Measurements from ENCODE around the gene SLC4A2. TPM values are rescaled to one million over a fixed set of nuclear protein-coding genes. Genes with fewer than 3 reads are reported as not detected.
A peak's percentile ranks its signal among the peaks of the same experiment; 100 is the strongest.

SLC4A2 gene
- total RNA-seq, 1 experiment from 2014 or later, result 249 TPM

DNA sequence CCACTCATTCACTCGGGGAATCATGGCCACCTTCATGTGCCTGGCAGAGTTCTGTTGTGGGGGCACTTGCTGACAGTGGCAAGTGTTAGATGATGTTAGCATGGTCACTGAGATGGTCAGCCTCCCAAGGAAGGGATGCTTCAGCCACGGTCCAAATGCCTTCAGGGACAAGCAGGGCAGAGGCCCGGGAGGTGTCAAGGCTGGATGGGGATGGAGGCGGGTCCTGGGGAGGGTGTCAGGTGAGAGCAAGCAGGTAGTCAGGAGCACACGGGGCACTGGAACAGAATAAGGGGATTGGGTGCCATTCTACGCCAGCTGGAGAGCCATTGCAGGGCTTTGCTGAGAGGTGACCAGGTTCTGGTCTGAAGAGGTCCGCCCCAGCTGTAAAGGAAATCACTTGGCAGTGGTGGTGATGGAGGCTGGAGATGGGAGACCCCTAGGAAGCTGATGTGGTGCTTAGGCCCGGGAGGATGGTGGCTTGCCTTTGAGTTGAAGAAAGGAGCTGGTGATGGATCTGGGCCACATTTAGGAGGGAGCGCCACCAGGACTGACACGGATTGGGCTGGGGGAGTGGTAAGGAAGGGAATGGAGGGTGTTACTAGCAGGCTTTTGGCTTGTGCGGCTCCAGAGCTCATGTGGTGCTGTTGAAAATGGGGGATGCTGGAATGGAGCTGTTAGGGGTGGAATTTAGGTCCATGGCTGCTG is 51.0 kb downstream of the SLC4A2 start:
- CTCF ChIA-PET, result interaction anchor here (0.8 to 1.9 kb wide), 4 partner anchors 25 to 148 kb away, joined by 3 to 11 read pairs (median 4); partner anchors contain the start of genes ABCB8 and ABCF2
- POLR2A ChIA-PET, result no interaction called here
- no TSS peak for BruUV-seq (replicated peaks)
- Histone ChIP-seq H3K27me3 (replicated peaks; ENCODE audit: control insufficient read depth, insufficient read depth, low read length) (no peaks in the 10 kb centered on the region), H3K4me1 (peaks cover 37% of the 10 kb centered on the region), H3K4me3 (ENCODE audit: low read depth, low read length) (no peak overlapping the region), H3K36me3 (ENCODE audit: control insufficient read depth, insufficient read depth, low read length) (no peaks in the 10 kb centered on the region), H3K9me3 (no peaks in the 10 kb centered on the region)
- TF ChIP-seq, protein P1, sequence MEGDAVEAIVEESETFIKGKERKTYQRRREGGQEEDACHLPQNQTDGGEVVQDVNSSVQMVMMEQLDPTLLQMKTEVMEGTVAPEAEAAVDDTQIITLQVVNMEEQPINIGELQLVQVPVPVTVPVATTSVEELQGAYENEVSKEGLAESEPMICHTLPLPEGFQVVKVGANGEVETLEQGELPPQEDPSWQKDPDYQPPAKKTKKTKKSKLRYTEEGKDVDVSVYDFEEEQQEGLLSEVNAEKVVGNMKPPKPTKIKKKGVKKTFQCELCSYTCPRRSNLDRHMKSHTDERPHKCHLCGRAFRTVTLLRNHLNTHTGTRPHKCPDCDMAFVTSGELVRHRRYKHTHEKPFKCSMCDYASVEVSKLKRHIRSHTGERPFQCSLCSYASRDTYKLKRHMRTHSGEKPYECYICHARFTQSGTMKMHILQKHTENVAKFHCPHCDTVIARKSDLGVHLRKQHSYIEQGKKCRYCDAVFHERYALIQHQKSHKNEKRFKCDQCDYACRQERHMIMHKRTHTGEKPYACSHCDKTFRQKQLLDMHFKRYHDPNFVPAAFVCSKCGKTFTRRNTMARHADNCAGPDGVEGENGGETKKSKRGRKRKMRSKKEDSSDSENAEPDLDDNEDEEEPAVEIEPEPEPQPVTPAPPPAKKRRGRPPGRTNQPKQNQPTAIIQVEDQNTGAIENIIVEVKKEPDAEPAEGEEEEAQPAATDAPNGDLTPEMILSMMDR (IDR thresholded peaks at IDR 0.05; ENCODE audit: insufficient read depth in 1 of 2, low read depth in 1 of 2, low read length in 1 of 2, severe bottlenecking in 1 of 2, unreplicated experiment in 1 of 2), result no peak
- intact Hi-C loops (cut with micrococcal nuclease; ENCODE audit: unreplicated experiment), result loop anchor here (2.0 to 5.0 kb wide), 4 partner anchors 52 to 212 kb away; partner anchors contain the start of gene SLC4A2
- DNase-seq, result no peak
- Mint-ChIP-seq H3K27ac (ENCODE audit: unreplicated experiment) (no peak overlapping the region), H3K27me3 (ENCODE audit: insufficient read depth, unreplicated experiment) (no peaks in the 10 kb centered on the region), H3K36me3 (ENCODE audit: insufficient read depth, unreplicated experiment) (peaks cover 12% of the 10 kb centered on the region), H3K4me3 (ENCODE audit: unreplicated experiment) (no peak overlapping the region), H3K9me3 (ENCODE audit: unreplicated experiment) (no peaks in the 10 kb centered on the region), H3K4me1 (ENCODE audit: low read depth, unreplicated experiment) (peaks cover 37% of the 10 kb centered on the region)

DNA sequence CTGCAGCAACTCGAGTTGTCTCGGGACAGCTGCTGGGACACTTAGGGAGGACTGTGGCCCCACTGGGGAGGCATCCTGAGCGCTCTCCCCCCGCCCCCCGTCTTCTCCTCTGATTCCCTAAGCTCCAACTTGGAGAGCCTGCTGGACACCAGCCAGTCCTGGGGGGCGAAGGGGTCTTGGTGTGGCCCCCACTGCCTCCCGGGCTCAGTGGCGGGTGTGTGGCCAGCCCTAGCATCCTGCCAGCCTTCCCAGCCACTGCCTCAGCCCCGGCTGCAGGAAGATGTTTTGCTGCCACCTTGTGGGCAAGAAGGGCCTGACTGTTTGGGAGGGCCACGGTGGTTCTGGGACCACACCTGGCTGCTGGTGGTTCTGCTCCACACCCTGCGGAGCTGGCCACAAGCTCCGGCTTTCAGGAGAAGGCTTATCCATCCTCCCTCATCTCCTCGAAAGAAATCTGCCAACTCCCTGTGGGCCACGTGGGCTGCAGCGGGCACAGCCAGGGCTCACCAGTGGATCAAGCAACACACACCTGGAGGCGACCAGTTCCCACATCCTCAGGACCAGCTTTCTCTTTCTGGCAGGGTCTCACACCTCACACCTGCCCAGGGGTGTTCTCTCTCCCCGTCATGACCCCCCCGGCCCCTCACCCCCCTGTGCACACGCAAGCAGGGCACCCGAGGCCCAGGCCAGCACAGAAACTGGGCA is 51.7 kb downstream of the SLC4A2 start:
- BruUV-seq (replicated peaks), result no TSS peak
- Histone ChIP-seq H3K4me1 (peaks cover 41% of the 10 kb centered on the region), H3K27me3 (replicated peaks; ENCODE audit: control insufficient read depth, insufficient read depth, low read length) (no peaks in the 10 kb centered on the region), H3K36me3 (ENCODE audit: control insufficient read depth, insufficient read depth, low read length) (no peaks in the 10 kb centered on the region), H3K4me3 (ENCODE audit: low read depth, low read length) (no peak overlapping the region), H3K9me3 (no peaks in the 10 kb centered on the region)
- TF ChIP-seq, protein P1 (IDR thresholded peaks at IDR 0.05; ENCODE audit: insufficient read depth in 1 of 2, low read depth in 1 of 2, low read length in 1 of 2, severe bottlenecking in 1 of 2, unreplicated experiment in 1 of 2), result peak; percentile 84 to 87
- ChIA-PET POLR2A (interaction anchor here (1.0 kb wide), 1 partner anchor 83 kb away, joined by 3 read pairs; the partner anchor contains the start of gene ABCB8), CTCF (interaction anchor here (0.7 to 2.5 kb wide), 7 partner anchors 13 to 148 kb away, joined by 3 to 11 read pairs (median 5); partner anchors contain the start of genes ABCB8 and ABCF2)
- Mint-ChIP-seq H3K27me3 (ENCODE audit: insufficient read depth, unreplicated experiment) (no peaks in the 10 kb centered on the region), H3K9me3 (ENCODE audit: unreplicated experiment) (no peaks in the 10 kb centered on the region), H3K27ac (ENCODE audit: unreplicated experiment) (no peak overlapping the region), H3K4me1 (ENCODE audit: low read depth, unreplicated experiment) (peaks cover 37% of the 10 kb centered on the region), H3K4me3 (ENCODE audit: unreplicated experiment) (no peak overlapping the region), H3K36me3 (ENCODE audit: insufficient read depth, unreplicated experiment) (peaks cover 12% of the 10 kb centered on the region)
- intact Hi-C loops (cut with micrococcal nuclease; ENCODE audit: unreplicated experiment), result loop anchor here (1.0 to 5.0 kb wide), 7 partner anchors 20 to 212 kb away; partner anchors contain the start of genes ABCB8 and SLC4A2
- peak; percentile 76 to 87 for DNase-seq

Measured in Caco-2 (cell line).